B cell (primary cell): ENCODE data around the gene MPL. TPM values are rescaled to one million over a fixed set of nuclear protein-coding genes. Genes with fewer than 3 reads are reported as not detected.

Experiments used
- ATAC-seq: fragments of 200-7000 bp; cut with Tn5 transposase; one replicate; pipeline ENCODE4 v1.10.0; 2021; ENCODE audit warnings: low read depth, mild to moderate bottlenecking, moderate number of reproducible peaks, moderate library complexity
- CTCF ChIA-PET: fragments of 350-600 bp; sonication (Branson Sonifier 250); formaldehyde crosslinking; loops from one replicate; lab custom pipeline; 2021; ENCODE audit warnings: antibody characterized with exemption, inconsistent platforms; lab: Charles Lee
- POLR2A ChIA-PET: fragments of 350-600 bp; sonication (Branson Sonifier 250); formaldehyde crosslinking; loops from one replicate; lab custom pipeline; 2021; ENCODE audit warnings: antibody characterized with exemption; lab: Charles Lee
- DNase-seq: peaks from one replicate; pipeline ENCODE4 v3.0.0; 2013
- H2AFZ ChIP-seq: 2 replicates; pipeline ENCODE4 v1.6.1; 2012; ENCODE audit warnings: mild to moderate bottlenecking, low read depth, low read length; ENCODE audit not compliant: insufficient read depth, poor library complexity, severe bottlenecking
- H3K27ac ChIP-seq, 2 donors: 1 replicate in 1 of 2; 2 replicates in 1 of 2; pipeline ENCODE4 v1.5.1; 2012 to 2013; ENCODE audit warnings: low read length in 2 of 2, mild to moderate bottlenecking in 2 of 2, moderate library complexity in 1 of 2
- H3K27me3 ChIP-seq, 4 experiments: fragments of 200-600 bp in 1 of 4; sonication (generic) in 1 of 4; replicated peaks in 1 of 4; 1 replicate in 2 of 4; 2 replicates in 2 of 4; pipeline versions ENCODE4 v1.6.1 to v1.7.0; 2013 to 2016; ENCODE audit warnings: low read length in 3 of 4, mild to moderate bottlenecking in 2 of 4, mixed read lengths in 1 of 4, moderate library complexity in 1 of 4; ENCODE audit not compliant: insufficient read depth in 4 of 4, control insufficient read depth in 3 of 4; ENCODE audit errors: control extremely low read depth in 1 of 4
- H3K36me3 ChIP-seq, 2 experiments: replicated peaks in 1 of 2; 1 replicate in 1 of 2; 2 replicates in 1 of 2; pipeline versions ENCODE4 v1.6.1 to v1.7.1; 2013; ENCODE audit warnings: low read length in 1 of 2; ENCODE audit not compliant: insufficient read depth in 2 of 2, control insufficient read depth in 1 of 2; ENCODE audit errors: control extremely low read depth in 1 of 2, extremely low read depth in 1 of 2
- H3K4me1 ChIP-seq, 2 donors: fragments of 200-600 bp in 1 of 2; sonication (generic) in 1 of 2; 1 replicate in 1 of 2; 2 replicates in 1 of 2; pipeline versions ENCODE4 v1.5.1 to v1.6.1; 2013 to 2017; ENCODE audit warnings: low read length in 2 of 2; ENCODE audit not compliant: control insufficient read depth in 2 of 2, insufficient read depth in 2 of 2
- H3K4me2 ChIP-seq: replicated peaks from 2 replicates; pipeline ENCODE3; 2012; ENCODE audit warnings: mild to moderate bottlenecking, low read depth, low read length; ENCODE audit not compliant: poor library complexity, severe bottlenecking
- H3K4me3 ChIP-seq, 5 experiments: fragments of 200-600 bp in 1 of 5; sonication (generic) in 1 of 5; 1 replicate in 3 of 5; 2 replicates in 2 of 5; pipeline versions ENCODE4 v1.5.1 to v1.7.0; 2011 to 2016; ENCODE audit warnings: low read length in 4 of 5, mild to moderate bottlenecking in 4 of 5, low read depth in 2 of 5, control low read depth in 1 of 5, moderate library complexity in 1 of 5; ENCODE audit not compliant: insufficient read depth in 1 of 5; ENCODE audit errors: control extremely low read depth in 1 of 5, extremely low read depth in 1 of 5
- H3K79me2 ChIP-seq: fragments of 200-600 bp; sonication (generic); one replicate; pipeline ENCODE4 v1.6.0; 2016; ENCODE audit warnings: low read length; ENCODE audit not compliant: control insufficient read depth, insufficient read depth
- H3K9ac ChIP-seq: fragments of 200-600 bp; sonication (generic); 2 replicates; pipeline ENCODE4 v1.6.1; 2017; ENCODE audit warnings: mild to moderate bottlenecking, low read length, moderate library complexity
- H3K9me3 ChIP-seq, 3 donors: one replicate each; pipeline versions ENCODE4 v1.6.1 to v1.7.1; 2013; ENCODE audit warnings: low read length in 2 of 3; ENCODE audit not compliant: control insufficient read depth in 2 of 3, insufficient read depth in 1 of 3; ENCODE audit errors: control extremely low read depth in 1 of 3
- H4K20me1 ChIP-seq: 2 replicates; pipeline ENCODE4 v1.6.0; 2012; ENCODE audit warnings: mild to moderate bottlenecking, low read length; ENCODE audit not compliant: insufficient read depth, control insufficient read depth, poor library complexity, severe bottlenecking
- H3K27ac Mint-ChIP-seq: one replicate; pipeline ENCODE4 v1.8.0; 2021; ENCODE audit warnings: mixed read lengths
- H3K27me3 Mint-ChIP-seq: one replicate; pipeline ENCODE4 v1.8.0; 2021; ENCODE audit warnings: mixed read lengths
- H3K4me1 Mint-ChIP-seq: one replicate; pipeline ENCODE4 v1.8.0; 2021; ENCODE audit warnings: mixed read lengths
- H3K4me3 Mint-ChIP-seq: one replicate; pipeline ENCODE4 v1.8.0; 2021; ENCODE audit warnings: mixed read lengths
- H3K9me3 Mint-ChIP-seq: one replicate; pipeline ENCODE4 v1.8.0; 2022; ENCODE audit warnings: mixed read lengths; ENCODE audit not compliant: insufficient read depth
- EZH2 ChIP-seq: IDR thresholded peaks from 2 replicates; pipeline ENCODE4 v1.6.1; 2012; ENCODE audit warnings: borderline replicate concordance, low read depth, mild to moderate bottlenecking, moderate library complexity, low read length; ENCODE audit not compliant: insufficient read depth, poor library complexity, severe bottlenecking
- WGBS: methylation state at CpG from one replicate; pipeline ENCODE4 v1.1.5; 2013; ENCODE audit warnings: missing lambda C conversion rate; ENCODE audit not compliant: insufficient coverage; 5-methylcytosine and 5-hydroxymethylcytosine counted together
- intact Hi-C: fragments of 100-400 bp; cut with micrococcal nuclease; formaldehyde crosslinking; loops from one replicate; pipeline ENCODE4 v1.10.0; 2022
- polyA plus RNA-seq: library from polyadenylated mRNA; depleted of rRNA; stranded (reverse); fragments of >200 nt; gene quantifications from 2 replicates; pipeline ENCODE4 v1.2.3, GENCODE V29; 2012
- total RNA-seq, 2 donors: library from RNA; stranded (reverse); fragments of 120-200 nt in 1 of 2; gene quantifications; 1 replicate in 1 of 2; 2 replicates in 1 of 2; pipeline versions ENCODE4 v1.2.3 to v1.2.4, GENCODE V29; 2013 to 2022
- TF ChIP-seq, protein P1 (sequence below): fragments of 200-600 bp; IDR thresholded peaks from one replicate; pipeline ENCODE4 v1.8.0; 2022; ENCODE audit warnings: antibody characterized with exemption, mild to moderate bottlenecking

Gene MPL
- total and polyA plus RNA-seq, 2 donors (not counting 1 experiment from before 2014, with no cell fraction given), result not detected

DNA sequence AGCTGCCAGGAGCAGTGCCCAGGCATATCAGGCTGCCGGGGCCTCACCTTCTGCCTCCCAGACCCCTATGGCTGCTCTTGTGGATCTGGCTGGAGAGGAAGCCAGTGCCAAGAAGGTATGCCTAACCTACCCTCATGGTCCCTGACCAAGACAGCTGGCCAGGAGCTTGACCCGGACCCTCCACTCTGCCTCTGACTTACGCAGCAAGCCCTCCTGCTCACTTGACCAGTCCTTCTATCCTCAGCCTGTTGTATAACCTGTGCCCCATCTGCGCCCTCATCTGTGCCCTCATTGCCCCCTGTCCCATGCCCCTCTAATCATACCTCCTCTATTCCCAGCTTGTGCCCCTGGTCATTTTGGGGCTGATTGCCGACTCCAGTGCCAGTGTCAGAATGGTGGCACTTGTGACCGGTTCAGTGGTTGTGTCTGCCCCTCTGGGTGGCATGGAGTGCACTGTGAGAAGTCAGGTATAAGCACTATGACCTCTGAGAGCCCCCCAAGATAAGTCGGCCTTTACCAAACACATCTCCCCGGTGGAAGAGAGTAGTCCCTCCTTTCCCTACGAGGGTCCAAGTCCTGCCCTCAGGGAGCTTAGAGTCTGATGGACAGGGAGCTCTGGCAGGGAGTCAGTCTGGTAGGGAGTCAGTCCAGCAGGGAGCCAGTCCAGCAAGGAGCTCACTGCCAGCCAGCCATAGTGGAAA, 30.0 kb upstream of the MPL start:
- Mint-ChIP-seq H3K4me3 (no peak overlapping the region), H3K27ac (no peak overlapping the region), H3K9me3 (no peaks in the 10 kb centered on the region), H3K27me3 (peaks cover 13% of the 10 kb centered on the region), H3K4me1 (no peaks in the 10 kb centered on the region)
- ChIA-PET POLR2A (no interaction called here), CTCF (no interaction called here)
- Histone ChIP-seq H3K4me1 (no peaks in the 10 kb centered on the region), H3K36me3 (no peaks in the 10 kb centered on the region), H3K27me3 (peaks cover 0 to 3% (median 0%) of the 10 kb centered on the region in 4 experiments), H4K20me1 (no peaks in the 10 kb centered on the region), H3K9me3 (no peaks in the 10 kb centered on the region), H3K4me3 (no peak overlapping the region), H3K4me2 (no peak overlapping the region), H2AFZ (no peak overlapping the region), H3K9ac (no peak overlapping the region), H3K79me2 (no peaks in the 10 kb centered on the region), H3K27ac (no peak overlapping the region)
- DNase-seq, result no peak
- TF ChIP-seq EZH2, result no peak
- TF ChIP-seq, protein P1, sequence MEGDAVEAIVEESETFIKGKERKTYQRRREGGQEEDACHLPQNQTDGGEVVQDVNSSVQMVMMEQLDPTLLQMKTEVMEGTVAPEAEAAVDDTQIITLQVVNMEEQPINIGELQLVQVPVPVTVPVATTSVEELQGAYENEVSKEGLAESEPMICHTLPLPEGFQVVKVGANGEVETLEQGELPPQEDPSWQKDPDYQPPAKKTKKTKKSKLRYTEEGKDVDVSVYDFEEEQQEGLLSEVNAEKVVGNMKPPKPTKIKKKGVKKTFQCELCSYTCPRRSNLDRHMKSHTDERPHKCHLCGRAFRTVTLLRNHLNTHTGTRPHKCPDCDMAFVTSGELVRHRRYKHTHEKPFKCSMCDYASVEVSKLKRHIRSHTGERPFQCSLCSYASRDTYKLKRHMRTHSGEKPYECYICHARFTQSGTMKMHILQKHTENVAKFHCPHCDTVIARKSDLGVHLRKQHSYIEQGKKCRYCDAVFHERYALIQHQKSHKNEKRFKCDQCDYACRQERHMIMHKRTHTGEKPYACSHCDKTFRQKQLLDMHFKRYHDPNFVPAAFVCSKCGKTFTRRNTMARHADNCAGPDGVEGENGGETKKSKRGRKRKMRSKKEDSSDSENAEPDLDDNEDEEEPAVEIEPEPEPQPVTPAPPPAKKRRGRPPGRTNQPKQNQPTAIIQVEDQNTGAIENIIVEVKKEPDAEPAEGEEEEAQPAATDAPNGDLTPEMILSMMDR, result no peak
- no peak for ATAC-seq
- WGBS, result 97% methylated on average over 7 of the region's 9 CpGs
- intact Hi-C loops, result no loop called here

DNA sequence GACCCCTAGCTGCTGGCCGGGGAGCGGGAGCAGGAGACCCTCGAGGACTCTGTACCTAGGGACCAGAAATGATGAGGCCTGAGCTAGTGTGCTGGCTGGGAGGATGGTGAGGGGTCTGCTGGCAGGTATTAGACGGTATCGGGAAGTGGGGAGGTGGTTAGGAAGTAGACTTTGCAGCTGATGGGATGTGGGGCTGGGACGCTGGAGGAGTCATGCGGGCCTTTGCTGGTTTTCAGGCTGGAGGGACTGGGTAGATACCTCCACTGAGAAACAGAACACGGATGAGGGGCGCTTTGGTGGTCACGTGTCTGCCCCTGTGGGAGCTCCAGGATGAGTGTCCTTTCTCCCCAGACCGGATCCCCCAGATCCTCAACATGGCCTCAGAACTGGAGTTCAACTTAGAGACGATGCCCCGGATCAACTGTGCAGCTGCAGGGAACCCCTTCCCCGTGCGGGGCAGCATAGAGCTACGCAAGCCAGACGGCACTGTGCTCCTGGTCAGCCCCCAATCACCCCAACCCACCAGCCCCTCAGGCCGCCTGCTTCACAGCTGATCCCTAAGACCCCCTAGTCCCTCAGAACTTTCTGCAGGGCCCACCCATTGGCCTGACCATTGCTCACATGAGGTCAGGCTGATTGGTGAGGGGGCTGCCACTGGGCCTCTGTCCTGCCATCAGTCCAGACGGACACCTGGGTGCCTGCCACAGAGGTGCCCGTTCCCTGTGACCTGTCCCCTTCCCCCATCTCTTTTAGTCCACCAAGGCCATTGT, 28.8 kb upstream of the MPL start:
- TF ChIP-seq, protein P1, result no peak
- TF ChIP-seq EZH2, result no peak
- Histone ChIP-seq H2AFZ (no peak overlapping the region), H3K27me3 (peaks cover 0 to 3% (median 0%) of the 10 kb centered on the region in 4 experiments), H3K4me2 (no peak overlapping the region), H3K9ac (no peak overlapping the region), H4K20me1 (no peaks in the 10 kb centered on the region), H3K27ac (no peak overlapping the region), H3K4me1 (no peaks in the 10 kb centered on the region), H3K4me3 (no peak overlapping the region), H3K9me3 (no peaks in the 10 kb centered on the region), H3K79me2 (no peaks in the 10 kb centered on the region), H3K36me3 (no peaks in the 10 kb centered on the region)
- H3K9me3 Mint-ChIP-seq, result no peaks in the 10 kb centered on the region
- CTCF ChIA-PET, result no interaction called here
- H3K4me3 Mint-ChIP-seq, result no peak overlapping the region
- intact Hi-C loops, result no loop called here
- POLR2A ChIA-PET, result no interaction called here
- no peak for ATAC-seq
- H3K27me3 Mint-ChIP-seq, result peaks cover 12% of the 10 kb centered on the region
- WGBS, result 95% methylated on average over 19 of the region's 20 CpGs
- H3K4me1 Mint-ChIP-seq, result no peaks in the 10 kb centered on the region
- H3K27ac Mint-ChIP-seq, result no peak overlapping the region
- no peak for DNase-seq
